AG04449 (cell line): ENCODE measurements around the gene EXD3.
A peak's percentile ranks its signal among the peaks of the same experiment; 100 is the strongest.

Experiments
- CTCF ChIA-PET: fragments of 350-600 bp; formaldehyde crosslinking; extraction: SDS; loops from one replicate; lab custom pipeline; 2021; ENCODE audit warnings: antibody characterized with exemption; lab: Yijun Ruan, JAX
- POLR2A ChIA-PET: fragments of 400-600, 350-600 bp; formaldehyde crosslinking; extraction: SDS; loops from one replicate; lab custom pipeline; 2020; ENCODE audit warnings: antibody characterized with exemption, inconsistent platforms; lab: Yijun Ruan, JAX
- DNase-seq: peaks from one replicate; pipeline ENCODE4 v3.0.0-alpha.2; 2010; ENCODE audit warnings: low read depth, low spot score
- H3K4me3 ChIP-seq: 2 replicates; pipeline ENCODE4 v1.5.1; 2011; ENCODE audit warnings: low read depth, mild to moderate bottlenecking, control low read depth, low read length
- TF ChIP-seq, protein P1 (sequence below): IDR thresholded peaks from one replicate; pipeline ENCODE4 v1.5.1; 2011; ENCODE audit warnings: mild to moderate bottlenecking, moderate library complexity, low read length, control low read depth, inconsistent platforms; ENCODE audit not compliant: insufficient read depth; ENCODE audit errors: missing control alignments

EXD3 gene

DNA sequence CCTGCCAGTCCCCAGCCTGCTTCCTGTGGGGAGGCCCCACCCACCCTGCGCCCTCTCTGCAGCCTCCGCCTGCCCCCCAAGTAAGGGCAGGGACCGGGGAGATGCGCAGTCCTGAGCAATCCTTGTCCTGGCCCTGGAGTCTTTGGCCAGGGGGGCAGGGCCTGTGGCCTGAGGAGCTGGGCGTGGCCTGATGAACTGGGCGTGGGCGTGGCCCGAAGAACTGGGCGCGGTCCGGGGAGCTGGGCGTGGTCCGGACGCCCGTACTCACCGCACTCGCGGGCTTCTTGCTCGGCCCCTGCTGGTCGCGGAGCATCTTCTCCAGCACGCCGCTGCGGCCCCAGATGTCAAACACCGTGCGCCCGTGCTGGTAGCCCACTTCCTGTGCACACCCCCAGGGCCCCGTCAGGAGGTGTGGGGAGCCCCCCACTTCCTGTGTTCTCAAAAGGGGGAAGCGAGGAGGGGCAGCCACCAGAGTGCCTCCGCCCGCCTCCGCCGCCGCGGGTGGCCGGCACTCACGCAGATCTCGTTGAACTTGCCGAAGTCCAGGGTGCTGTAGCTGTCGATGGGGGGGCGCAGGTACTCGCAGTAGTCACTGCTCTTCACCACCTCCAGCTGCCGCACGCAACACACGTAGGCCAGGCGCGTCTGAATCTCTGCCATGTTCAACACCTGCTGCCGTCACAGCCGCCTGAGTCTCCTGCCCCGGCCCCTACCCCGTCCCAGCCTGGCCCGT lies 38.9 kb upstream of the EXD3 start:
- ChIA-PET POLR2A (no interaction called here), CTCF (no interaction called here)
- no peak for DNase-seq
- TF ChIP-seq, protein P1, sequence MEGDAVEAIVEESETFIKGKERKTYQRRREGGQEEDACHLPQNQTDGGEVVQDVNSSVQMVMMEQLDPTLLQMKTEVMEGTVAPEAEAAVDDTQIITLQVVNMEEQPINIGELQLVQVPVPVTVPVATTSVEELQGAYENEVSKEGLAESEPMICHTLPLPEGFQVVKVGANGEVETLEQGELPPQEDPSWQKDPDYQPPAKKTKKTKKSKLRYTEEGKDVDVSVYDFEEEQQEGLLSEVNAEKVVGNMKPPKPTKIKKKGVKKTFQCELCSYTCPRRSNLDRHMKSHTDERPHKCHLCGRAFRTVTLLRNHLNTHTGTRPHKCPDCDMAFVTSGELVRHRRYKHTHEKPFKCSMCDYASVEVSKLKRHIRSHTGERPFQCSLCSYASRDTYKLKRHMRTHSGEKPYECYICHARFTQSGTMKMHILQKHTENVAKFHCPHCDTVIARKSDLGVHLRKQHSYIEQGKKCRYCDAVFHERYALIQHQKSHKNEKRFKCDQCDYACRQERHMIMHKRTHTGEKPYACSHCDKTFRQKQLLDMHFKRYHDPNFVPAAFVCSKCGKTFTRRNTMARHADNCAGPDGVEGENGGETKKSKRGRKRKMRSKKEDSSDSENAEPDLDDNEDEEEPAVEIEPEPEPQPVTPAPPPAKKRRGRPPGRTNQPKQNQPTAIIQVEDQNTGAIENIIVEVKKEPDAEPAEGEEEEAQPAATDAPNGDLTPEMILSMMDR: no peak
- H3K4me3 ChIP-seq: no peak overlapping the region

- POLR2A ChIA-PET: no interaction called here
- CTCF ChIA-PET: no interaction called here
- no peak overlapping the region for H3K4me3 ChIP-seq
- DNase-seq: no peak
- TF ChIP-seq, protein P1: no peak
Measured at GRCh38 chr9:137461316-137461662, 38.3 kb upstream of the EXD3 start.

DNA sequence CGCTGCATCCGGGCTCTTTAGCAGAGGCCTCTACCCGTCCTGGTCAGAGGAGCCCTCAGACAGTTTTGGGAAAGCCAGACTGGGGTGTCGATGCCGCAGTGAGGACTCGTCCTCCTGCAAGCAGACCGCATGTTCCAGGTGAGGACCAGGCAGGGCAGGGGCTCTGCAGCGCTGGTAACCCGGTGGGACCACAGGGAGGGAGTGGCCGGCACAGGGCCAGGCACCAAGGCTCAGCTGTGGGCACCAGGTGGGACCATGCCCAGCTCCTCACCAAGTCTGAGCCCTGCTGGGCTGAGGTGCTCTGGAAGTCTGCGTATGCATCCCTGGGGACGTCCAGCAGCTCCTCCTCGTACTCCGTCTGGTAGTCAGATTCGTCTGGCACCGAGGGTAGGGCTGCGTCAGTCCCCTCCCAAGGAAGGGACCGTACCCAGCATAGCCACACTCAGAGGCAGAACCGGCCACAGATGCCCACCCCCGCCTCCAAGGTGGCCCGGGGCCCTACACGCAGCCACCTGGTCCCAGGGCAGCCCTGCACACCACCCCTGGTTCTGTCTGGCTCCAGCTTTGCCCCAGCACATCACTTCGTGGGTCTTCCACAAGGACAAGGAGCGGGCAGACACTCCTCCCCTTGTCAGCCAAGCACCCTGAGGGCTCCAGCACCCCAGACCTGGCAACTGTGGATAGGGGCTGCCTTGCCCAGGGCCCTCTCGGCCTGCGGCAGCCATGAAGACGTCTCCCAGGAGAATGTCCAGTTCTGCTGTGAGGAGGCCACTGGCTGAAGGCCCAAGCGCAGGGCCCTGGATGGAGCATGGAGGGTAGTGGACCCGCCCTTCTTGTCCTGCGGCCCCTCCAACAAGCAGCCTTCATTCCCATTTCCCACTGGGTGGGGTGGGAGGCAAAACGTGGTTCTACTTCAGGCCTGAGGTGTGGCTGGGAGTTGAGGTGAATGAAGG lies 37.7 kb upstream of the EXD3 start:
- POLR2A ChIA-PET: interaction anchor here (1.5 kb wide), 1 partner anchor 15 kb away, joined by 4 read pairs; no protein-coding TSS in a partner anchor
- TF ChIP-seq, protein P1: no peak
- CTCF ChIA-PET: no interaction called here

DNA sequence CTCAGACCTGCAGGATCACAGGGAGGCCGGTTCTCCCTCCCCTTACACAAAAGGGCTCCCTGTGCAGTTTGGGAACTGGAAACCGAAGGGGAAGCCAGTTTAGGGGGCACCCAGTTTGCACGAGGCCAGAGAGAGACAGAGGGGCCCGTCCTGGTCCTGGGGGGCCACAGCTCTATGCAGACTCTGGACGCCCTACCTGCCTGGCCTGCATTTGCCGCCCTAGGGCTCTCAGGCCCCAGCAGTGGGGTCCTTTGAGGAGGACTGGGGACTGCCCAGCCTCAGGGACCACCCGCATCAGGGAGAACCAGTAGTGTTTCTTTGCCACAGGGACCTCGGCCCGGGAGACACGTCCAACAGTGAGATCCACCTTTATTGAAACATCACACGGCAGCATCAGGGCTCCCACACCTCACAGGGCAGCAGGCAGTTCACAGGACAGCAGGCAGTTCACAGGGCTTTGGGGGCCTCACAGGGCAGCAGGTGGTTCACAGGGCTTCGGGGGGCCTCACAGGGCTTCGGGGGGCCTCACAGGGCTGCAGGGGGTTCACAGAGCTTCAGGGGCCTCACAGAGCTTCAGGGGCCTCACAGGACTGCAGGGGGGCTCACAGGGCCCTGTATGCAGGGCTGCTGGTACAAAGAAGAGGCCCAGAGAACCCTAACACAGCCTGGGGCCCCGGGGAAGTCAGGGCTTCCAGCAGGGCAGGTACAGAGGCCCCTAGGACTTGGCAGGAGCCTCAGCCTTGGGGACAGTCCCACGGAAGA lies 36.8 kb upstream of the EXD3 start:
- peak overlapping the region; percentile 47 for H3K4me3 ChIP-seq
- POLR2A ChIA-PET: interaction anchor here (0.7 to 1.5 kb wide), 4 partner anchors 11 to 219 kb away, joined by 4 read pairs; no protein-coding TSS in a partner anchor
- no peak for DNase-seq

More for the DNA sequence above, 37.7 kb upstream of the EXD3 start:
- H3K4me3 ChIP-seq: no peak overlapping the region
- DNase-seq: no peak

GRCh38 chr9:137459152-137459600 lies 36.2 kb upstream of the EXD3 start, which contains the start of gene NSMF:
Gene NSMF (minus strand): TSS chr9:137459334. CDS start chr9:137459102, 232 bp downstream.
- TF ChIP-seq, protein P1: no peak
- ChIA-PET POLR2A (interaction anchor here (0.7 to 1.5 kb wide), 4 partner anchors 11 to 219 kb away, joined by 4 read pairs; no protein-coding TSS in a partner anchor), CTCF (interaction anchor here (1.0 kb wide), 1 partner anchor 15 kb away, joined by 3 read pairs; no protein-coding TSS in a partner anchor)
- peak within 1 kb of the TSS; percentile 70 for H3K4me3 ChIP-seq
- DNase-seq: no peak

More for the DNA sequence above, 36.8 kb upstream of the EXD3 start:
- CTCF ChIA-PET: interaction anchor here (1.0 kb wide), 1 partner anchor 16 kb away, joined by 3 read pairs; no protein-coding TSS in a partner anchor
- TF ChIP-seq, protein P1: no peak
